ENCODE results near the gene TIE1.

TIE1 gene

GRCh38 chr1:43271186-43272118, 29.3 kb upstream of the TIE1 start (continued):
- no peak for TF ChIP-seq ZFP3 (CRISPR knock-in tag; IDR thresholded peaks at IDR 0.05)

GRCh38 chr1:43272161-43272560, 28.6 kb upstream of the TIE1 start:
- no peak for TF ChIP-seq BACH2 (CRISPR knock-in tag; IDR thresholded peaks at IDR 0.05; ENCODE audit: borderline replicate concordance)
- TF ChIP-seq CSRNP3 (CRISPR knock-in tag; IDR thresholded peaks at IDR 0.05), result no peak
- no peak for ATAC-seq

GRCh38 chr1:43272576-43273571, 27.9 kb upstream of the TIE1 start:
- no peak for ATAC-seq
- TF ChIP-seq, protein P1, sequence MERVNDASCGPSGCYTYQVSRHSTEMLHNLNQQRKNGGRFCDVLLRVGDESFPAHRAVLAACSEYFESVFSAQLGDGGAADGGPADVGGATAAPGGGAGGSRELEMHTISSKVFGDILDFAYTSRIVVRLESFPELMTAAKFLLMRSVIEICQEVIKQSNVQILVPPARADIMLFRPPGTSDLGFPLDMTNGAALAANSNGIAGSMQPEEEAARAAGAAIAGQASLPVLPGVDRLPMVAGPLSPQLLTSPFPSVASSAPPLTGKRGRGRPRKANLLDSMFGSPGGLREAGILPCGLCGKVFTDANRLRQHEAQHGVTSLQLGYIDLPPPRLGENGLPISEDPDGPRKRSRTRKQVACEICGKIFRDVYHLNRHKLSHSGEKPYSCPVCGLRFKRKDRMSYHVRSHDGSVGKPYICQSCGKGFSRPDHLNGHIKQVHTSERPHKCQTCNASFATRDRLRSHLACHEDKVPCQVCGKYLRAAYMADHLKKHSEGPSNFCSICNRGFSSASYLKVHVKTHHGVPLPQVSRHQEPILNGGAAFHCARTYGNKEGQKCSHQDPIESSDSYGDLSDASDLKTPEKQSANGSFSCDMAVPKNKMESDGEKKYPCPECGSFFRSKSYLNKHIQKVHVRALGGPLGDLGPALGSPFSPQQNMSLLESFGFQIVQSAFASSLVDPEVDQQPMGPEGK (CRISPR knock-in tag; IDR thresholded peaks at IDR 0.05; ENCODE audit: borderline replicate concordance), result no peak
- TF ChIP-seq ZNF70 (CRISPR knock-in tag; IDR thresholded peaks at IDR 0.05) (no peak), CSRNP3 (CRISPR knock-in tag; IDR thresholded peaks at IDR 0.05) (no peak), TOX (CRISPR knock-in tag; IDR thresholded peaks at IDR 0.05; ENCODE audit: borderline replicate concordance) (no peak), BACH2 (CRISPR knock-in tag; IDR thresholded peaks at IDR 0.05; ENCODE audit: borderline replicate concordance) (no peak), ZNF565 (CRISPR knock-in tag; conservative IDR thresholded peaks at IDR 0.05; ENCODE audit: low read depth) (no peak), TCF4 (CRISPR knock-in tag; IDR thresholded peaks at IDR 0.05; ENCODE audit: borderline replicate concordance) (no peak), ISL1 (CRISPR knock-in tag; IDR thresholded peaks at IDR 0.05) (no peak), POU6F1 (CRISPR knock-in tag; IDR thresholded peaks at IDR 0.05; ENCODE audit: borderline replicate concordance, low read depth) (no peak), PPARA (CRISPR knock-in tag; IDR thresholded peaks at IDR 0.05; ENCODE audit: borderline replicate concordance) (no peak), ZC3H10 (CRISPR knock-in tag; IDR thresholded peaks at IDR 0.05) (no peak), OSR1 (CRISPR knock-in tag; IDR thresholded peaks at IDR 0.05) (no peak), RARB (CRISPR knock-in tag; IDR thresholded peaks at IDR 0.05) (no peak), GLIS3 (CRISPR knock-in tag; IDR thresholded peaks at IDR 0.05) (no peak)
- TF ChIP-seq, protein P2, sequence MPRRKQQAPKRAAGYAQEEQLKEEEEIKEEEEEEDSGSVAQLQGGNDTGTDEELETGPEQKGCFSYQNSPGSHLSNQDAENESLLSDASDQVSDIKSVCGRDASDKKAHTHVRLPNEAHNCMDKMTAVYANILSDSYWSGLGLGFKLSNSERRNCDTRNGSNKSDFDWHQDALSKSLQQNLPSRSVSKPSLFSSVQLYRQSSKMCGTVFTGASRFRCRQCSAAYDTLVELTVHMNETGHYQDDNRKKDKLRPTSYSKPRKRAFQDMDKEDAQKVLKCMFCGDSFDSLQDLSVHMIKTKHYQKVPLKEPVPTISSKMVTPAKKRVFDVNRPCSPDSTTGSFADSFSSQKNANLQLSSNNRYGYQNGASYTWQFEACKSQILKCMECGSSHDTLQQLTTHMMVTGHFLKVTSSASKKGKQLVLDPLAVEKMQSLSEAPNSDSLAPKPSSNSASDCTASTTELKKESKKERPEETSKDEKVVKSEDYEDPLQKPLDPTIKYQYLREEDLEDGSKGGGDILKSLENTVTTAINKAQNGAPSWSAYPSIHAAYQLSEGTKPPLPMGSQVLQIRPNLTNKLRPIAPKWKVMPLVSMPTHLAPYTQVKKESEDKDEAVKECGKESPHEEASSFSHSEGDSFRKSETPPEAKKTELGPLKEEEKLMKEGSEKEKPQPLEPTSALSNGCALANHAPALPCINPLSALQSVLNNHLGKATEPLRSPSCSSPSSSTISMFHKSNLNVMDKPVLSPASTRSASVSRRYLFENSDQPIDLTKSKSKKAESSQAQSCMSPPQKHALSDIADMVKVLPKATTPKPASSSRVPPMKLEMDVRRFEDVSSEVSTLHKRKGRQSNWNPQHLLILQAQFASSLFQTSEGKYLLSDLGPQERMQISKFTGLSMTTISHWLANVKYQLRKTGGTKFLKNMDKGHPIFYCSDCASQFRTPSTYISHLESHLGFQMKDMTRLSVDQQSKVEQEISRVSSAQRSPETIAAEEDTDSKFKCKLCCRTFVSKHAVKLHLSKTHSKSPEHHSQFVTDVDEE (CRISPR knock-in tag; IDR thresholded peaks at IDR 0.05), result no peak
- TF ChIP-seq, protein P3, sequence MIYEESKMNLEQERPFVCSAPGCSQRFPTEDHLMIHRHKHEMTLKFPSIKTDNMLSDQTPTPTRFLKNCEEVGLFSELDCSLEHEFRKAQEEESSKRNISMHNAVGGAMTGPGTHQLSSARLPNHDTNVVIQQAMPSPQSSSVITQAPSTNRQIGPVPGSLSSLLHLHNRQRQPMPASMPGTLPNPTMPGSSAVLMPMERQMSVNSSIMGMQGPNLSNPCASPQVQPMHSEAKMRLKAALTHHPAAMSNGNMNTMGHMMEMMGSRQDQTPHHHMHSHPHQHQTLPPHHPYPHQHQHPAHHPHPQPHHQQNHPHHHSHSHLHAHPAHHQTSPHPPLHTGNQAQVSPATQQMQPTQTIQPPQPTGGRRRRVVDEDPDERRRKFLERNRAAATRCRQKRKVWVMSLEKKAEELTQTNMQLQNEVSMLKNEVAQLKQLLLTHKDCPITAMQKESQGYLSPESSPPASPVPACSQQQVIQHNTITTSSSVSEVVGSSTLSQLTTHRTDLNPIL (CRISPR knock-in tag; IDR thresholded peaks at IDR 0.05; ENCODE audit: low read depth), result no peak

All from SK-N-SH treated with all-trans-retinoic acid at 6 μM for 48 hours (cell line).